HG03045 (cell line): ENCODE results near the gene ARF6.
"Not testable (repeated sequence)": the region's sequence is repeated elsewhere in the genome, so short reads cannot be mapped to it uniquely, and the experiment has no call there.

Source experiments
- ATAC-seq: cut with Tn5 transposase; IDR thresholded peaks from one replicate; pipeline ENCODE4 v1.9.1; 2021; ENCODE audit warnings: mild to moderate bottlenecking, moderate library complexity; ENCODE audit not compliant: unreplicated experiment

The ARF6 gene

DNA sequence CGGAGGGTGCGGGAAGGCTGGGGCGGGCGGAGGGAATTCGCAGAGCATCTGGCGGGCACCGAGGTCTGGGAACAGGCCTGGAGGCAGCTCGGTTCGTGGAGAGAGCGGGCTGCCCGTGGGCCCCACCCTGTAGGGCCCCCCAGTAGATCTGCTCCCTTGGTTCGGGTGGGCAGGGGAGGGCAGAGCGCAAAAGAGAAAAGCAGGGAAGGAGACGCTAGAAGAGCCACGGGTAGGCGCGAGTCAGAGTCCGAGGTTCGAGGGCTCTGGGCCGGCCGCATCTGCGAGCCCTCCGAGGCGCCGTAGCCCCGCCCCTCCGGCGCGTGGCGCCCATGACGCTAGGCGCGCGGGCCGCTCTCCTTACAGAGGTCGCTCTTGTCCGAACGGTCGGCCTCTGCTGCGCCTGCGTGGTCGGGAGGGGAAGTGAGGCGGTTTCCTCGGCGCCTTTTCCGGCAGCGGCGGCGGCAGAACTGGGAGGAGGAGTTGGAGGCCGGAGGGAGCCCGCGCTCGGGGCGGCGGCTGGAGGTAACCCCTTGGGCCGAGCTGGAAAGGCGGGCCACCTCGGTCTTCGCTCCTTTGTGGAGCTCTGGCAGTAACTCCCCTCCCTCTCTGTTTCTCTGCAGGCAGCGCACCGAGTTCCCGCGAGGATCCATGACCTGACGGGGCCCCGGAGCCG lies at the start of gene ARF6:
Gene ARF6, plus strand, starts transcription at position 447 of the 673 bp plus-strand sequence. CDS start 655 bp downstream, outside the sequence.
- peak; percentile 86 for ATAC-seq

DNA sequence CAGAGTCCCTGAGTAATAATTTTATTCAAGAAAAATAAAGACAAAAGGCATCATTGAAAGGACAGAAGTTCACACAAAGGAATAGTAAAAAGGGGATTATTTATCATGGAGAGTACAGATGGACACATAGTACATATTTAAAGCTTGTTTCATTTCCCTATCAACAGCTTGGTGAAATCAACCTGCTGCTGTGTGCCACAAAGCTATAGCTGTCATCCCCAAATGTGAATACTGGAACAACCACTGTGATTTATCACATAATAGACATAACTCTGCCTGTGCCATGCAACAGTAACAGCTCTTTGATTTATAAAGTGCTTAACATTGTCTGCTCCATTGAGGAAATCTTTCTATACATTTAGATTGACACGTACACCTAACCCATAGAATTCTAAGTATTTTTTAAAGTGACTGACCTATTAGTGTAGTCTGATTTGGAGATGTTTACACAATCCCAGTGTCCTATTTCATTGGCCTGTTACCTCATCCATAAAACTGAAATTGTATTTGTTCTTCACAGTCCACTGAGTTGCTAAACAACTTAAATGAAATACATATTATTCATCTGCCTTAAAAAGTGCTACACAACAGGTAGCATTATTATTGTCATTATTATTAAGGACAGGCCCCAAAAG lies 43.6 kb upstream of the ARF6 start:
- ATAC-seq = no peak

DNA sequence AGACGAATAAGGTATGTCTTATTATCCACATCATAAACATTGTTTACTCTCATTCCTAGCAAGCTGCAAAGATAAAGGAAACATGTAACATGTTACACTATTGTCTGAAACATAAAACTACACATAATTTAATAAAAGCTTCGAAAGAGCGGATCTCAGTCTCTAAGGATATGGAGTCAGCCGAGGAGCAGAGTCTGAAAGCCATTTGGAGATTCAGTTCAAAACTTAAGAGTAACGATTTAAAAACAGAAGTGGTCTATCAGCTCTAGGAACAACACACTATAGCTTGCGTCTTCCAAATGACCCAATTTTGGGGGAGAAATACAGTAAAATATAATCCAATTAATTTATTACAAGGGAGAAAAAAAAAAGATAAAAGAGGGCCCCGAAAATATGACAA lies 41.1 kb upstream of the ARF6 start:
- no peak for ATAC-seq

DNA sequence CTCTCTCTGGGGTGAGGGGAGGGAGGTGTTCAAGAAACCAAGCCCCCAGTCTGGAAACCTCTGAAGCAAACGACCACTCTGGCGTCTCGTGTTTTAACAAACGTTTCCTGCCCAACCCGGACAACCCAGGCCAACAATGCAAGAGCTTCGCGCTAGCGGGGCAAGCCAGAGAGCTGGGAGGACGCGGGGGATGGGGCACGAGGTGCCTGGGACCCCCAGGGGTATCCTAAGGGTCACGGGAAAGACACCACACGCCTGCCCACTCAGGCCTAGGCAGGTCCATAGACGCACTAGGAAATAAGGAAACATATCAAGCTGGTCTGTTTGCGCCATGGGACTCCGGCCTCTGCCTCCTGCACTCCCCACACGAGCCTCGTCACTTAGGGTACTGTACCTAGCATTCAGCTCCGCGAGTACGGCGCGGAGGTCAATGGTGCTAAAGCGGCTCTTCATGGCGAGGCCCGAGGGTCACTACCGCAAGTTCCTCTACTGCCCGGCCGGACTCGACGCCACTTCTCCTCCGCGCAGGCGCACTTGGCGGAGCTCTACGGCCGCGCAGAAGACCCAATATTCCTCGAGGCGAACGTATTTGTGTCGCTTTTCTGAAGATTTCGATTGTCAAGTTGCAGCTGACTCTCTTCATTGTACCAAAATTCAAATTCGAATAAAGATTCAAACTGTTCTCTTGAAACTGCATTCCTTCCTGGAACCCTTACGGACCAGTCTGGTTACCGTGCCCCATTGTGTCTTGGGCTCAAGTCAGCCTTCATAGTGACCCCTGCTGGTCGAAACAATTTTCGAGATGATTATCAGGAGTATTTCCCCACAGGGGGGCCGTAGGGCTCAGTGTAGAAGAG lies 40.4 kb upstream of the ARF6 start, which contains the start of gene NEMF:
Gene NEMF, minus strand, starts transcription at position 488 of the 857 bp plus-strand sequence. Its CDS starts 35 bp downstream, at position 453.
- peak; percentile 81 for ATAC-seq

DNA sequence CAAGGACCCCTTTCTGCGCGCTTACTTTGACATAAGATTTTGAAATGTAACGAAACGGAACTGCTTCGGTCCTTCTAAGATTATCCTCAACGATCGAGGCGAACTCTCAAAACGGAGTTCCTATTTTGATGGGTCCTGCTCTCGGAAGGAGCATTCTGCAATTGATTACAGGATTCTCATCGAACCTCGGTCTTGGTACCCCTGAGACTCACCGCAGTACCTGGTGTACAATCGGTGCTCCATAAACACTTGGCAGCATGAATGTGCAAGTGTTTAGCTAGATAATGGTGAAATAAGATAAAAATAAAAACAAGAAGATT lies 39.8 kb upstream of the ARF6 start:
- ATAC-seq = no peak

DNA sequence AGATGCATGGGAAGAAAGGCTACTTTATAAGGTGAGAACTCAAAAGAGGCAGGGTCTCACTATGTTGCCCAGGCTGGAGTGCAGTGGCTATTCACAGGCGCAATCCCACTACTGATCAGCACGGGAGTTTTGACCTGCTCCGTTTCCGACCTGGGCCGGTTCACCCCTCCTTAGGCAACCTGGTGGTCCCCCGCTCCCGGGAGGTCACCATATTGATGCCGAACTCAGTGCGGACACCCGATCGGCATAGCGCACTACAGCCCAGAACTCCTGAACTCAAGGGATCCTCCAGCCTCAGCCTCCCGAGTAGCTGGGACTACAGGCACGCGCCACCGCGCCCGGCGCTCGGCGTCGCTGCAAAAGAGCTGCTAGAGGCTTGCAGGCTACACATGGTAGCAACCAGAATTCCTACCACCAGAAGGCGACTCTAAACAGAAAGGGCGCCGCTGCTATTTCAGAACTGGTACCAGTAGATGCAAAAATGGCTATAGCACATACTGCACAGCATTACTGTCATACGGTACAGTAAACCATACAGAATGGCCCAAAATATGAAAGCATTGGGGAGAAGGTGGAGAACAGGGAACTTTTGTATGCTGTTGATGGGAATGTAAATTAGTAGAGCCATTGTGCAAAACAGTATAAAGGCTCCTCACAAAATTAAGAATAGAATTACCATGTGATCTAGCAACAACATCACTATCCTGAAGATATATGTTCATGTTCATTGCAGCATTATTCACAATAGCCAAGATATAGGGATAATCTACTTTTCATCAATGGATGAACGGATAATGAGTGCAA lies 39.1 kb upstream of the ARF6 start:
- ATAC-seq = no peak

DNA sequence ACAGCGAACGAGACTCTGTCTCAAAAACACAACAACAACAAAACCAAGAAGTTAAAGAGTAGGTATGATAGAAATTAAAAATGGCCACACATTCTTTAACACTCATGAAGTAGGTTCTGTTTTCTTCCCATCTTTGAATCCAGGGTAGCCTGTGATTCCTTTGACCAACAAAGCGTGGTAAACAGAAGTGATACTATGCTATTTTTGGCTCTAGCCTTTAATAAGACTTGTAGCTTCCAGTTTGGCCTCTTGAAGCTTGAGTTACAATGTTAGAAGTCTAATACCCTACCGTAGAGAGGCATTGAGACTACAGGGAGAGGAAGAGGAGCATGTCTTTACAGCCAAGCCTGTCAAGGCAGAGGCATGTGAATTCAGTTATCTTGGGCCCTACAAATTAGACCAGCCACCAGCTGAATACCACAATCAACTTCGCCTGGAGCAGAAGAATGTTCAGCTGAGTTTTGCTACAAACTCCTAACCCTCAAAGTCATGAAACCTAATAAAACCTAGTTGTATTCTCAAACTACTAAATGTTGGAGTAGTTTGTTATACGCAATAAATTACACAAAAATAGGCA lies 35.4 kb upstream of the ARF6 start:
- no peak for ATAC-seq

DNA sequence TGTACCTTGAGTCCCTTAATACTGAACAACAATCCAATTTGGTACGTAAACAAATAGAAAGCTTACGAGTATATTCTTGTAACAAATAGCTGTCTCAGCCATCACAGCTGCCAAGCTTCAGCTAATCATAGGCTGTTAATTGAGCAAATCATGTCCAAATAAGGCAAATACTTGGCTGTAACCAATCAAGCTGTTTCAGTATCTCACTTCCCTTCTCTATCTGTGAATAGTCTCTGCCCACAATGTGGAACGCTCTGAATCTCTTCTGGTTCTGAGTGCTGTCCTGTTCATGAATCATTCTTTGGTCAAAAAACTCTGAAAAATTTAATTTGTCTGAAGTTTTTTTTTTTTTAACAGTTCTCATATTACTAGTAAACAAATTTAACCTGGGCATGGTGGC lies 34.5 kb upstream of the ARF6 start:
- no peak for ATAC-seq

DNA sequence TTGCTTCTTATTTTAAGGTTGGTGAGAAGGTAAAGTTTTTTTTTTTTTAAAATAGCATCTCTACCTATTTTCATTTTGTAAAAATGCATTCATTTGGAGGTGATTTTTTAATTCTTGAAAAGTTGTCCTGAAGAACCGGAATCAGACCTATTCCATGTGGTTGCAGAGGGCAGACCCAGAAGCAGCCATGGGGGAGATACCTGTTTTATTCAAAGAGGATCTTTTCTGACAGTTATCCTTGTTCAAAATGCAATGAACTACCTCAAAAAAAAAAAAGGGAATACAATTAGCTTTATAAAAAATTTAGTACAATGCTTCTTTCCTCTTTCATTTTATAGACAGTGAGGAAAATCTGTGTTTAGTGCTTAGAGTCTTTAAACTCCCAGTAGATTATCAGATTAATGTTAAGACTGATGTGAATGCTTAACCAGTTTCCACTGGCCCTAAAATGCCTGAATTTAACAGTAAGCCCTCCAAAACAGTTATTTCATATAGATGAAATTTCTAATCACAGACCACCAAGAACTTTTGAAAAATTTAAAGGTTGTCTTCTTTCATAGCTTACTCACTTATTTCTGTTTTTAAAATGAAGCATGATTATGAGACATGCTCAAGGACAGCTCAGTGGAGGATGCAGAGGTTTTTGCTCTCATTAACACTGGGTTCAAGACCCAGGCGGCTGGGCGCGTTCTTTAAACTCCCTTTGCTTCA lies 31.7 kb upstream of the ARF6 start:
- no peak for ATAC-seq

DNA sequence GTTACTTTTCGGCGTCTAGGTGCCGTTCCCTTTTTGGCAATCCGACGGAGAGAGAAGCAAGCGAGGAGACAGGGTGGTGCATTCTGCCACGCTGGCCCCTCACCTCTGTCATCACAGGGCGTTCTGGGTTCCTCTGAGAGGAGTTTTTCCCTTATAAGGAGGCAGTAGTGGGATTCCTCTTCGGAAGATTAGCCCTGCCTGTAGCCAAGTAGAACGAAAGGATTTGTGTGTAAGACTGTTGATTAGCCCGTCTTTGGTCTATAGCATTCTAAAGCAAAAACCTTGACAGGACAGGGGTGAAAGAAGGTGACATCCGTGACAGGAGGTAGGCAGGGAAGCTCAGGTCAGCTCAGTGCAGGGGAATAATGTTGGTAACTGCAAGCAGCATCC lies 31.2 kb upstream of the ARF6 start:
- peak; percentile 11 for ATAC-seq

DNA sequence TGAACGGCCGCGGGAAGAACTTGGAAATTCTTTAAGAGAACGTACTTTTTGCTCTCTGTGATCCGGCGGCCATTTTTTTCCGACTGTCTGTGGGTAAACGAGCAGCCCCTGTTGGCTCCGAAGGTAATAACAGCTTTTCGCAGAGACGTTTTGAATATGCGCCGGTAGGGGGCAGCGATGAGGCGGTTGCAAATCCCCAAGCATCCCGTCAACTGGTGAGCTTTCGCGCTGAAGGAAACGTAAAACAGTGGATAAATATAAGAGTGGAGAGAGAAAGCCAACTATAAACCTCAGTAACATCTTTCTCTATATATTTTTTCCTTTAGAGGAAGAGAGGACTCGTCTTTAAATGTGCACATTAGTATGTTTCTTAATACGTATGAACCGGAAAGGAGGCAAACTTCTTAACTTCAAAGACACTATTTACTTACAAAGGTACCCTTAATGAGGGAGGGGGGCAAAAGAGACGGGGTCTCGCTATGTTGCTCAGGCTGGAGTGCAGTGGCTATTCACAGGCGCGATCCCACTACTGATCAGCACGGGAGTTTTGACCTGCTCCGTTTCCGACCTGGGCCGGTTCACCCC lies 30.7 kb upstream of the ARF6 start:
- peak; percentile 26 for ATAC-seq

DNA sequence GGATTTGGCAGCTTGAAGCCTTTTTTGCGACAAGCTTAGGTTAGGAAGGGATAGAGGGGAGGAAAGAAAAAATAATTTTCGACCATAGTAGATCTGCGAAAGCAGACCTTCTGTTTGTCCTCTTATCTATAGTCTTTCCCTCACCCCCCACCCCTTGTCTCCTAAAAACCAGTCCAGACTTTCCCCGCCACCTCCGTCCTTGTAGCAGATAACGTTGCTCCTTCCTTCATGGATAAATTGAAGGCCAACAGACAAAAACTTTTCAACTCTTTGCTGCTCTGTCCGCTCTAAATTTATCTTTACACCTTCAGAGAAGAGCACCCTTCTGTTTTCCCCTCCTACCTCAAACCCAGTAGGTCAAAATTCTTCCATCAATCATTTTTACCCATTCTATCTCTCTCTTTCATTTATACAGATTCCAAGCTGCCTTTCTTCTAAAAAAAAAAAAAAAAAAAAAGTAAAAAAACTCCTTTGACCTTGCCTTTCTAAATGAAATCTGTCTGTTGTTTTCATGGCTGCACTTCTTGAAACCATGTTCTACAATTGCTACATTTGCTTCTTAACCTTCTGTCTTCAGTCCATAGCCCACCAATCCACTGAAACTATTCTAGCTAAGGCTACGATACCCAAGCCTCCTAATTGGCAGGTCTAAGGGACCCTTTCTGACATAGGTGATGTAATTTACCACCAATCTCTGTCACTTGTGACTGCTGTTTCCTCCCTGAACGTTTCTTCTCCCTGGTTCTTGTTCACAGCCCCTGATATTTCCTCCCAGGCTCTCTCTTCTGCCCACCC lies 29.2 kb upstream of the ARF6 start:
- ATAC-seq = no peak

DNA sequence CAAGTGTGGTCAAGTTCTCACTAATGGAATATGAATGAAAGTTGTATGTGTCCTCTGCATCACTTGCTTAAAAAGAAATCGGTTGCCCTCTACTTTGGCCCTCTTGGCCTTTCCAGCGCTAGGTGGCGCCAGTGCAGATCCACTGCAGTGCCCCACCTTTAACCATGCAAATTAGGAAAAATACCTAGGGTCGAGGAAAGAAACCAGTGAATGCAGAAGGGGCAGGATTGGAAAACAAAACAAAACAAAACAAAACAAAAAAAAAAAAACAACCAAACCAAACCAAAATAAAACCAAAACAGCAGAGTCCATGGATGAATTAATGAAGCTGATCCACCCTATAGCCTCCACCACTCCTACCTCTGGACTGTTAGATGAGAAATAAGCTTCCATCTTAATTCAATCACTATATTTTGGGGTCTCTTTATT lies 27.4 kb upstream of the ARF6 start:
- ATAC-seq = no peak

DNA sequence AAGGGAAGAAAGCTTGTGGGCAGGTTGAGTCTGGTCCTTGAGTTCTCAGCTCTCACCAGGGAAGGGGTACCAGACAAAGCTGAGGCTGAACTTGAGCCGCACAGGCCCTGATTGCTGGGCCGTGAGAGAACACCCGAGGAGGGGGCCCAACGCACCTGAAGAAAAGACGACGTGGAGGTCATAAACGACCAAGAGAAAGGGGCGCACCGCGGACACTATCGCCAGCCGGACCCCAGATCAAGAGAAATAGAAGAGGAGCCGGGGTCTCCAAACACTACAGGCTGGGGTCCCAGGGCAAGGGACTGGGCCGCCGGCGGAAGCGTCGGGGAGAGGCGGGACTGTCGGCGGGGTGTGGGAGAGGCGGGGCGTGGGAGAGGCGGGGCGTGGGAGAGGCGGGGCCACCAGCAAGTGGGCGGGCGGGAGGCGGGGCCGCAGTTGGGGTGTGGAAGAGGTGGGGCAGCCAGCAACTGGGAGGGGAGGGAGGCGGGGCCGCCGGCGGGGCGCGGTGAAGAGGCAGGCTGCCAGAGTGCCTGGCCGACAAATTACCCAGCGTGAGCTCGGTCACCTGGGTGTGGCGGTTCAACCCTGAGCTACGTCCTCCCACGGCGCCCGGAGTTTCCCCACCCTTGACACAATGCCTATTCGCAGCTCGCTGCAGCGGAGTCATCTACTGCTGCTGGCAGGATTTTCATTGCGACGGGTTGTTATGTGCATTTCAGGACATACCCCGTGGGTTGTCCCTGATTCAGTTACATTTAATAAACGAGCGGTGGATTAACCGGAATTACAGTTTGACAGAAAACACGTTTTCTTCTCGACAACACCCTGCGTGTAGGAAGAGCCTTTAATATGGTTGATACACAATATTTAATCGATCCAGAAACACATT lies 24.8 kb upstream of the ARF6 start:
- peak; percentile 93 for ATAC-seq

DNA sequence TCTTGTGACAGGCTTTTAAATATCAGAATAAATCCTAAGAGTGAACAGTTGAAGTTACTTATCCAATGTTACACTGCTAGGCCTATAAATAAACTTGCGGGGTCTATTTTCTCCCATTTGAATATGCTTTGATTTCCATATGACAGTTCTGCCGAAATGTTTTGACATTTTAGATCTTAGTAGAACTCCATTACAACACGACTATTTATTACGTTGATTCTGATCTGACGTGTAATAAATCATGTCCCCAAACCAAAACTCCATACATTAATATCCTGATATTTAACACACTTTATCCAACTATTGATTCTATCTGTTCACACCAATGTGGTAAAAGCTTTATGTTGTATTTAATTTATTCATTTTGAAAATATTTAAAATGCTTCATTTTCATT lies 24.2 kb upstream of the ARF6 start:
- ATAC-seq = no peak

DNA sequence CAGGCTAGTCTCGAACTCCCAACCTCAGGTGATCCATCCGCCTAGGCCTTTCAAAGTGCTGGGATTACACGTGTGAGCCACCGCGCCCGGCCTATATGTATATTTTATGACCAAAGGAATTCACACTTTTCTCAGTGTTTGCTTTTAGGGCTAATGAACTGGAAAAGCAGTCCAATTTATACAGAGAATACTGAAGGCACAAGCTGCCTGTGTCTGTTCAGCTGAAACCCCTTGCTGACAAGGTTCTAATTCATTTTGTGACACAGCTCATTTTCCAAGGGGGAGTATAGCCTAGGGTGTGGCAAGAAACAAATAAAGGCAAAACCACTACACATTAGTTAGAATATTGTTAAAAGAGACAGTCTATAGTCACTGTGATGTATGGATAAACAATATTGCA lies 22.0 kb upstream of the ARF6 start:
- ATAC-seq = no peak

DNA sequence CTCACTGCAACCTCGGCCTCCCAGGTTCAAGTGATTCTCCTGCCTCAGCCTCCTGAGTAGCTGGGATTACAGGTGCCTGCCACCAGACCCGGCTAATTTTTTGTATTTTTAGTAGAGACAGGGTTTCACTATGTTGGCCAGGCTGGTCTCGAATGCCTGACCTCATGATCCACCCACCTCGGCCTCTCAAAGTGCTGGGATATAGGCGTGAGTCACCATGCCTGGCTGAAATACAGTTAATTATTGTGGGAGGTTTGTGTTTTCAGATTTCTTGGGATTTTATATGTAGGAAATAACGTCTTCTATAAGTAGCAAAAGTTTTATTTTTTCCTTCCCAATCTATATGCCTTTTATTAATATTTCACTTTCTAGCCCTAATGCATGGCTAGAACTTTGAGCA lies 19.3 kb upstream of the ARF6 start:
- not testable (repeated sequence) for ATAC-seq

DNA sequence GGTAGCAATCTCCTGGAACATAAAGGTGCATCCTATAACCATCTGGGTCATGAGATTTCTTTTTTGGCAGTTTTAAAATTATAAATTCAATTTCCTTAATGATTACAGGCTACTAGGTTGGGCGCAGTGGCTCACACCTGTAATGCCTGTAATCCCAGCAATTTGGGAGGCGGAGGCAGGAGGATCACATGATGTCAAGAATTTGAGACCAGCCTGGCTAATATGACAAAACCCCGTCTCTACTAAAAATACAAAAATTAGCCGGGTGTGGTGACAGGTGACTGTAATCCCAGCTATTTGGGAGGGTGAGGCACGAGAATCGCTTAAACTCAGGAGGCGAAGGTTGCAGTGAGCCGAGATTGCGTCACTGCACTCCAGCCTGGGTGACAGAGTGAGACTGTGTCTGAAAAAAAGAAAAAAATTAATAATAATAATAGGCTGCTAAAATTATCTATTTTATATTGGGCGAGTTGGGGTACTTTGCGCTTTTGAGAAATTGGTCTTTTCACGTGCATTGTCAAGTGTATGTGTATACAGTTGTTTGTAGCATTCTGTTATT lies 17.2 kb upstream of the ARF6 start:
- no peak for ATAC-seq
